ENCODE measurements around the gene PRIM2. TPM values are rescaled to one million over a fixed set of nuclear protein-coding genes. Genes with fewer than 3 reads are reported as not detected.
"Not testable (repeated sequence)": the region's sequence is repeated elsewhere in the genome, so short reads cannot be mapped to it uniquely, and the experiment has no call there.

The PRIM2 gene
- total RNA-seq, 1 donor from 2014 or later = 16.6 TPM

- H3K27me3 Mint-ChIP-seq (ENCODE audit: low read depth); H3K4me1 Mint-ChIP-seq; H3K9me3 Mint-ChIP-seq; H3K27ac Mint-ChIP-seq; H3K4me3 Mint-ChIP-seq; DNase-seq (ENCODE audit: low spot score in 2 of 2, unreplicated experiment in 2 of 2); H3K36me3 Mint-ChIP-seq: not testable (repeated sequence)
Measured at GRCh38 chr6:57347597-57347996, 30.2 kb downstream of the PRIM2 start.

DNA sequence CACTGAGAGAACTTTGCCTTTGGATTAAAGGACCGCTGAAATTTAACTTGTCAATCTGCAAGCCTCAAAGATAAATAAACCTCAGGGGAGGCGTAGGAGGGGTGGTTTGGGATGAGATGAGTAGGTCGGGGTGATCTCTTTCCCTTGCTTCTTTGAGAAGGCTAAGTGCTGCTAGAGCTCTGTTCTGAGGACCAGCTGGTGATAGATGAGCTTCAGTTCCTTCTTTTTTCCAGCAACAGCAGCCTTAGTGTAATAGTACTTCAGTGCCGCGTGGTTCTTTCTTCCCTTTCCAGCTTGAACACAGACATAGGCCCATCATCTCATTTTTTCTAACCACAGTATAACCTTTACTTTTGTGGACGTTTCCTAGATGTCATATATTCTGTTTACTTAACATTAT lies 33.0 kb downstream of the PRIM2 start:
- peak overlapping the region; percentile 44 for H3K27ac Mint-ChIP-seq
- not testable (repeated sequence) for H3K36me3 Mint-ChIP-seq

DNA sequence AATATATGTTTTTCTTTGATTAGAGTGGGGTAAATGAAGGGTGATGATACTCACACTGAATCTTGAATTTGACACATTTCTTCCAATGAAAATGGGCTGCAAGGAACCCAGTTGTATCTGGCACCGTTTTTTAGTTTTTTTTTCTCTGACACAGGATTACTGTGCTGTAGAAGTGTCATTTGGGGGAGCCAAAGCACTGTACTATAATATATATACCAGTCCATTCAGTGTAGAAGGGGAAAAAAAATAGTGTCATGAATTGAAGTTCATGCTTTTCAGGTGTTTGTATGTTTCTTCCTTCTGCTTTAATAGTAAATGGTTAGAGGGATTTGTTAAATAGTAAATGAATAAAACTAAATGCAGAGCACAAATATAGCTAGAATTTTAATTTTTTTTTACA lies 35.2 kb downstream of the PRIM2 start:
- H3K27ac Mint-ChIP-seq; H3K27me3 Mint-ChIP-seq (ENCODE audit: low read depth); DNase-seq (ENCODE audit: low spot score in 2 of 2, unreplicated experiment in 2 of 2): not testable (repeated sequence)

More for the DNA sequence above, 33.0 kb downstream of the PRIM2 start:
- DNase-seq (ENCODE audit: low spot score in 2 of 2, unreplicated experiment in 2 of 2); H3K4me3 Mint-ChIP-seq; H3K4me1 Mint-ChIP-seq; H3K9me3 Mint-ChIP-seq; H3K27me3 Mint-ChIP-seq (ENCODE audit: low read depth): not testable (repeated sequence)

GRCh38 chr6:57358319-57358718 lies 40.9 kb downstream of the PRIM2 start:
- not testable (repeated sequence) for H3K9me3 Mint-ChIP-seq; H3K4me3 Mint-ChIP-seq; H3K4me1 Mint-ChIP-seq; DNase-seq (ENCODE audit: low spot score in 2 of 2, unreplicated experiment in 2 of 2); H3K36me3 Mint-ChIP-seq; H3K27me3 Mint-ChIP-seq (ENCODE audit: low read depth); H3K27ac Mint-ChIP-seq

More for the DNA sequence above, 35.2 kb downstream of the PRIM2 start:
- not testable (repeated sequence) for H3K9me3 Mint-ChIP-seq, H3K4me1 Mint-ChIP-seq, H3K36me3 Mint-ChIP-seq, H3K4me3 Mint-ChIP-seq

GRCh38 chr6:57359766-57360165 lies 42.3 kb downstream of the PRIM2 start:
- not testable (repeated sequence) for H3K27me3 Mint-ChIP-seq (ENCODE audit: low read depth); H3K9me3 Mint-ChIP-seq; H3K27ac Mint-ChIP-seq; H3K4me1 Mint-ChIP-seq; DNase-seq (ENCODE audit: low spot score in 2 of 2, unreplicated experiment in 2 of 2); H3K36me3 Mint-ChIP-seq; H3K4me3 Mint-ChIP-seq

DNA sequence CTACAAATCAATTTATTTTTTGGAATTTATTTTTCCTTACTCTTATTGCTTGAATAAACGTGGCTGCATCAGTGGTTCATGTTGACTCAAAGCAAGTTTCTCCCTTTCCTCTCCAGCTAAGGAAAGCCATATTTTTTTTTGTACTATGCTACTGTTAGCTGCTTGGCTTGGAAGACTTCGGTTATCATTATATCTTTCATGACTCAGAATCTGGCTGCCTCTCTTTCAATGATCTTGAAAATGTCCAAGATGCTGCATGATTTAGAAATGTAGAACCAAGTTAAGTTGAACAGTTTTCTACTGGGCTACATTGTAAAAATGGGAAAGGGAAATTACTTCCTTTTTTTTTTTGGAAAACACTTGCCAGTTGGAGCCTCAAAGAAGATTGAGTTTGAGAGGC lies 44.9 kb downstream of the PRIM2 start:
- not testable (repeated sequence) for H3K27me3 Mint-ChIP-seq (ENCODE audit: low read depth); H3K36me3 Mint-ChIP-seq; H3K4me1 Mint-ChIP-seq; H3K4me3 Mint-ChIP-seq; DNase-seq (ENCODE audit: low spot score in 2 of 2, unreplicated experiment in 2 of 2); H3K9me3 Mint-ChIP-seq; H3K27ac Mint-ChIP-seq

- H3K4me1 Mint-ChIP-seq; H3K27ac Mint-ChIP-seq; H3K27me3 Mint-ChIP-seq (ENCODE audit: low read depth); H3K9me3 Mint-ChIP-seq; DNase-seq (ENCODE audit: low spot score in 2 of 2, unreplicated experiment in 2 of 2); H3K4me3 Mint-ChIP-seq; H3K36me3 Mint-ChIP-seq: not testable (repeated sequence)
Measured at GRCh38 chr6:57365076-57365583, 47.7 kb downstream of the PRIM2 start.

GRCh38 chr6:57368965-57369731 lies 51.7 kb downstream of the PRIM2 start:
- not testable (repeated sequence) for DNase-seq (ENCODE audit: low spot score in 2 of 2, unreplicated experiment in 2 of 2); H3K27ac Mint-ChIP-seq; H3K4me3 Mint-ChIP-seq; H3K4me1 Mint-ChIP-seq; H3K36me3 Mint-ChIP-seq; H3K27me3 Mint-ChIP-seq (ENCODE audit: low read depth); H3K9me3 Mint-ChIP-seq

- Mint-ChIP-seq H3K36me3 (peaks cover 14% of the 10 kb centered on the region), H3K9me3 (peaks cover 13% of the 10 kb centered on the region)
- H3K27me3 Mint-ChIP-seq (ENCODE audit: low read depth); H3K27ac Mint-ChIP-seq; DNase-seq (ENCODE audit: low spot score in 2 of 2, unreplicated experiment in 2 of 2); H3K4me3 Mint-ChIP-seq; H3K4me1 Mint-ChIP-seq: not testable (repeated sequence)
Measured at GRCh38 chr6:57371779-57372178, 54.3 kb downstream of the PRIM2 start.

DNA sequence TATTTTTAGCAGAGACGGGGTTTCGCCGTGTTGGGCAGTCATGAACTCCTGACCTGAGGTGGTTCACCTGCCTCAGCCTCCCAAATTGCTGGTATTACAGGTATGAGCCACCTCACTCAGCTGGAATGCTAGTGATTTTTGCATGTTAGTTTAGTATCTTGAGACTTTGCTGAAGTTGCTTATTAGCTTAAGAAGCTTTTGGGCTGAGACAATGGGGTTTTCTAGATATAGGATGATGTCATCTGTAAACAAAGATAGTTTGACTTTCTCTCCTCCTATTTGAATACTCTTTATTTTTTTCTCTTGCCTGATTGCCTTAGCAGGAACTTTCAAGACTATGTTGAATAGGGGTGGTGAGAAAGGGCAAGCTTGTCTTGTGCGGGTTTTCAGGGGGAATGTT lies 57.3 kb downstream of the PRIM2 start:
- H3K4me3 Mint-ChIP-seq; H3K27me3 Mint-ChIP-seq (ENCODE audit: low read depth); DNase-seq (ENCODE audit: low spot score in 2 of 2, unreplicated experiment in 2 of 2); H3K27ac Mint-ChIP-seq; H3K4me1 Mint-ChIP-seq: not testable (repeated sequence)
- Mint-ChIP-seq H3K9me3 (peaks cover 13% of the 10 kb centered on the region), H3K36me3 (peaks cover 14% of the 10 kb centered on the region)

GRCh38 chr6:57376083-57376482 lies 58.7 kb downstream of the PRIM2 start:
- Mint-ChIP-seq H3K36me3 (peaks cover 20% of the 10 kb centered on the region), H3K9me3 (peaks cover 13% of the 10 kb centered on the region)
- H3K4me1 Mint-ChIP-seq; H3K27me3 Mint-ChIP-seq (ENCODE audit: low read depth); H3K27ac Mint-ChIP-seq; H3K4me3 Mint-ChIP-seq; DNase-seq (ENCODE audit: low spot score in 2 of 2, unreplicated experiment in 2 of 2): not testable (repeated sequence)

GRCh38 chr6:57389038-57389592 lies 71.7 kb downstream of the PRIM2 start:
- Mint-ChIP-seq H3K36me3 (peaks cover 19% of the 10 kb centered on the region), H3K9me3 (peaks cover 17% of the 10 kb centered on the region)
- not testable (repeated sequence) for H3K27me3 Mint-ChIP-seq (ENCODE audit: low read depth); H3K27ac Mint-ChIP-seq; H3K4me1 Mint-ChIP-seq; DNase-seq (ENCODE audit: low spot score in 2 of 2, unreplicated experiment in 2 of 2); H3K4me3 Mint-ChIP-seq

- H3K27ac Mint-ChIP-seq; H3K4me3 Mint-ChIP-seq; DNase-seq (ENCODE audit: low spot score in 2 of 2, unreplicated experiment in 2 of 2); H3K4me1 Mint-ChIP-seq; H3K27me3 Mint-ChIP-seq (ENCODE audit: low read depth): not testable (repeated sequence)
- H3K36me3 Mint-ChIP-seq = peaks cover 31% of the 10 kb centered on the region
- H3K9me3 Mint-ChIP-seq = peaks cover 32% of the 10 kb centered on the region
Measured at GRCh38 chr6:57390818-57391217, 73.4 kb downstream of the PRIM2 start.

GRCh38 chr6:57392047-57392446 lies 74.6 kb downstream of the PRIM2 start:
- not testable (repeated sequence) for H3K4me3 Mint-ChIP-seq; H3K27ac Mint-ChIP-seq; DNase-seq (ENCODE audit: low spot score in 2 of 2, unreplicated experiment in 2 of 2); H3K27me3 Mint-ChIP-seq (ENCODE audit: low read depth); H3K4me1 Mint-ChIP-seq
- H3K36me3 Mint-ChIP-seq = peaks cover 42% of the 10 kb centered on the region
- peaks cover 42% of the 10 kb centered on the region for H3K9me3 Mint-ChIP-seq

Data from mesothelial cell of epicardium (in vitro differentiated cells).